ENCODE data around the gene SUCLG2.

SUCLG2 gene

GRCh38 chr3:67654099-67654843, at the start of gene SUCLG2:
TSS of gene SUCLG2 (minus strand) at chr3:67654612. CDS start at chr3:67654586, 26 bp downstream.
- DNase-seq = peak; percentile 82

- no peak for DNase-seq
Measured at GRCh38 chr3:67700596-67700995, 46.2 kb upstream of the SUCLG2 start.

GRCh38 chr3:67699882-67700281, 45.5 kb upstream of the SUCLG2 start:
- no peak for DNase-seq

GRCh38 chr3:67692621-67693020, 38.2 kb upstream of the SUCLG2 start:
- no peak for DNase-seq

GRCh38 chr3:67691926-67692325, 37.5 kb upstream of the SUCLG2 start:
- DNase-seq = no peak

GRCh38 chr3:67691207-67691606, 36.8 kb upstream of the SUCLG2 start:
- no peak for DNase-seq

GRCh38 chr3:67689806-67690205, 35.4 kb upstream of the SUCLG2 start:
- DNase-seq = no peak

- DNase-seq = no peak
Measured at GRCh38 chr3:67688231-67688630, 33.8 kb upstream of the SUCLG2 start.

- no peak for DNase-seq
Measured at GRCh38 chr3:67686069-67686468, 31.7 kb upstream of the SUCLG2 start.

GRCh38 chr3:67685499-67685898, 31.1 kb upstream of the SUCLG2 start:
- no peak for DNase-seq

- no peak for DNase-seq
Measured at GRCh38 chr3:67684211-67684610, 29.8 kb upstream of the SUCLG2 start.

GRCh38 chr3:67683522-67683921, 29.1 kb upstream of the SUCLG2 start:
- DNase-seq = no peak

GRCh38 chr3:67678665-67679064, 24.3 kb upstream of the SUCLG2 start:
- DNase-seq = no peak

- no peak for DNase-seq
Measured at GRCh38 chr3:67674055-67674454, 19.6 kb upstream of the SUCLG2 start.

- DNase-seq = no peak
Measured at GRCh38 chr3:67662733-67663132, 8.3 kb upstream of the SUCLG2 start.

- DNase-seq = no peak
Measured at GRCh38 chr3:67661089-67661488, 6.7 kb upstream of the SUCLG2 start.

GRCh38 chr3:67657192-67657591, 2.8 kb upstream of the SUCLG2 start:
- DNase-seq = no peak

GRCh38 chr3:67656614-67657013, 2.2 kb upstream of the SUCLG2 start:
- no peak for DNase-seq

GRCh38 chr3:67655364-67656121, 1.1 kb upstream of the SUCLG2 start:
- peak; percentile 31 for DNase-seq

GRCh38 chr3:67654844-67655177, 399 bp upstream of the SUCLG2 start:
- no peak for DNase-seq

GRCh38 chr3:67653425-67654098, 850 bp downstream of the SUCLG2 start:
- DNase-seq = no peak

GRCh38 chr3:67650084-67650483, 4.3 kb downstream of the SUCLG2 start:
- DNase-seq = no peak

- DNase-seq = no peak
Measured at GRCh38 chr3:67649681-67650080, 4.7 kb downstream of the SUCLG2 start.

- no peak for DNase-seq
Measured at GRCh38 chr3:67648701-67649100, 5.7 kb downstream of the SUCLG2 start.
